Adrenal gland (tissue), 5 donors: Measurements from ENCODE around the gene ADORA1.

Experiments
- POLR2A ChIP-seq, 2 donors: fragments of 450-650 bp; IDR thresholded peaks; one replicate each; pipeline ENCODE4 v1.6.1; 2017; ENCODE audit warnings: antibody characterized with exemption in 2 of 2, mild to moderate bottlenecking in 2 of 2, moderate library complexity in 1 of 2
- TF ChIP-seq, protein P1 (sequence below), 6 experiments: fragments of 450-650 bp in 4 of 6; fragments of 200-600 bp in 2 of 6; sonication (generic) in 1 of 6; IDR thresholded peaks; 1 replicate in 5 of 6; 2 replicates in 1 of 6; pipeline versions ENCODE4 v1.5.1 to v1.8.0; 2016 to 2021; ENCODE audit warnings: antibody characterized with exemption in 6 of 6, mild to moderate bottlenecking in 2 of 6, moderate library complexity in 1 of 6
- donor health status: DM: no; HTN: no; CAD: no.

DNA sequence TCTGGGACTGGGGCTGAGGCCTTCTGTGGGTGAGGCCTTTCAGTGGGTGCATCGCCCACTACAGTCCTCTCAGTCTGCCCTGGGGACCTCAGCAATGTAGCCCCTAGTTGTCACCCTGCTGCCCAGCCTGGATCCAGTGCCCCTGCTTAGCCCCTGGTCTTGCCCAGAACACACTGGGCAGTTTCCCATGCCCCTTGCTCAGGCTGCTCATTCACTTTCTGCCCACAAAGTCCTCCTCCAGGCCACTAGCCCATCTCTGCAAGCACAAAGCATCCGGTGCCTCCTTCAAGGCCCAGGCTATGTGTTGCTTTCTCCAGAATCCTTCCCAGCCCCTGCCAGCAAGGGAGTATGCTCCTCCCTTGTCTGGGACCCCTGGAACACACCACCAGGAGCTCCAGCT, 5.4 kb upstream of the ADORA1 start:
- TF ChIP-seq, protein P1, sequence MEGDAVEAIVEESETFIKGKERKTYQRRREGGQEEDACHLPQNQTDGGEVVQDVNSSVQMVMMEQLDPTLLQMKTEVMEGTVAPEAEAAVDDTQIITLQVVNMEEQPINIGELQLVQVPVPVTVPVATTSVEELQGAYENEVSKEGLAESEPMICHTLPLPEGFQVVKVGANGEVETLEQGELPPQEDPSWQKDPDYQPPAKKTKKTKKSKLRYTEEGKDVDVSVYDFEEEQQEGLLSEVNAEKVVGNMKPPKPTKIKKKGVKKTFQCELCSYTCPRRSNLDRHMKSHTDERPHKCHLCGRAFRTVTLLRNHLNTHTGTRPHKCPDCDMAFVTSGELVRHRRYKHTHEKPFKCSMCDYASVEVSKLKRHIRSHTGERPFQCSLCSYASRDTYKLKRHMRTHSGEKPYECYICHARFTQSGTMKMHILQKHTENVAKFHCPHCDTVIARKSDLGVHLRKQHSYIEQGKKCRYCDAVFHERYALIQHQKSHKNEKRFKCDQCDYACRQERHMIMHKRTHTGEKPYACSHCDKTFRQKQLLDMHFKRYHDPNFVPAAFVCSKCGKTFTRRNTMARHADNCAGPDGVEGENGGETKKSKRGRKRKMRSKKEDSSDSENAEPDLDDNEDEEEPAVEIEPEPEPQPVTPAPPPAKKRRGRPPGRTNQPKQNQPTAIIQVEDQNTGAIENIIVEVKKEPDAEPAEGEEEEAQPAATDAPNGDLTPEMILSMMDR (IDR thresholded peaks at IDR 0.05) = no peak
- TF ChIP-seq POLR2A (IDR thresholded peaks at IDR 0.05) = no peak
